Ovary (tissue), 3 donors: ENCODE measurements around the gene INO80.

Source experiments
- EP300 ChIP-seq: sonication (generic); formaldehyde crosslinking; IDR thresholded peaks from one replicate; pipeline ENCODE4 v1.6.1; 2017; ENCODE audit warnings: antibody characterized with exemption
- TF ChIP-seq, protein P1 (sequence below), 3 donors: fragments of 450-650 bp in 2 of 3; fragments of 200-600 bp in 1 of 3; IDR thresholded peaks; one replicate each; pipeline versions ENCODE4 v1.5.1 to v1.8.0; 2016 to 2022; ENCODE audit warnings: antibody characterized with exemption in 3 of 3, mild to moderate bottlenecking in 1 of 3
- donor health status: DM: no; HTN: no; CAD: no.

GRCh38 chr15:40941068-40941527, 175.0 kb downstream of the INO80 start:
- TF ChIP-seq, protein P1, sequence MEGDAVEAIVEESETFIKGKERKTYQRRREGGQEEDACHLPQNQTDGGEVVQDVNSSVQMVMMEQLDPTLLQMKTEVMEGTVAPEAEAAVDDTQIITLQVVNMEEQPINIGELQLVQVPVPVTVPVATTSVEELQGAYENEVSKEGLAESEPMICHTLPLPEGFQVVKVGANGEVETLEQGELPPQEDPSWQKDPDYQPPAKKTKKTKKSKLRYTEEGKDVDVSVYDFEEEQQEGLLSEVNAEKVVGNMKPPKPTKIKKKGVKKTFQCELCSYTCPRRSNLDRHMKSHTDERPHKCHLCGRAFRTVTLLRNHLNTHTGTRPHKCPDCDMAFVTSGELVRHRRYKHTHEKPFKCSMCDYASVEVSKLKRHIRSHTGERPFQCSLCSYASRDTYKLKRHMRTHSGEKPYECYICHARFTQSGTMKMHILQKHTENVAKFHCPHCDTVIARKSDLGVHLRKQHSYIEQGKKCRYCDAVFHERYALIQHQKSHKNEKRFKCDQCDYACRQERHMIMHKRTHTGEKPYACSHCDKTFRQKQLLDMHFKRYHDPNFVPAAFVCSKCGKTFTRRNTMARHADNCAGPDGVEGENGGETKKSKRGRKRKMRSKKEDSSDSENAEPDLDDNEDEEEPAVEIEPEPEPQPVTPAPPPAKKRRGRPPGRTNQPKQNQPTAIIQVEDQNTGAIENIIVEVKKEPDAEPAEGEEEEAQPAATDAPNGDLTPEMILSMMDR (IDR thresholded peaks at IDR 0.05), result no peak
- TF ChIP-seq EP300, result no peak
